HG03280 (cell line): ENCODE measurements around the gene MOB4.
"Not testable (repeated sequence)": the region's sequence is repeated elsewhere in the genome, so short reads cannot be mapped to it uniquely, and the experiment has no call there.

Source experiments
- ATAC-seq: cut with Tn5 transposase; IDR thresholded peaks from one replicate; pipeline ENCODE4 v1.9.1; 2021; ENCODE audit warnings: mild to moderate bottlenecking, moderate library complexity; ENCODE audit not compliant: unreplicated experiment

MOB4 gene

DNA sequence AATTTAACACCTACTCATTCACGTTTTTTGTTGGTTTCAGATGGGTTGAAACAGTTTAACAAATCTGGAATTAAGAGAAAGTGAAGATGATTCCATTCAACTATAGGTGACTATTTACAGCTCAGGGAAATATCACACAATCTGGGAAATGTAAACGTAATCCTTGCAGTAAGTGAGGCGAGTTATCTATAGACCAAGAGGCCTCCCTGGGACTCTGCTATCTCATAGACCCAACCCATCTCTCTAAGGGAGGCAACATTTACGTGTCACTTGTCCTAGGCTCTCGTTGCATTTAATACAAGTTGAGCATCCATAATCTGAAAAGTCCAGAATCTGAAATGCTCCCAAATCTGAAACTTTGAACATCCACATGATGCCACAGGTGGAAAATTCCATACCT lies 2.0 kb upstream of the MOB4 start:
- ATAC-seq = no peak

DNA sequence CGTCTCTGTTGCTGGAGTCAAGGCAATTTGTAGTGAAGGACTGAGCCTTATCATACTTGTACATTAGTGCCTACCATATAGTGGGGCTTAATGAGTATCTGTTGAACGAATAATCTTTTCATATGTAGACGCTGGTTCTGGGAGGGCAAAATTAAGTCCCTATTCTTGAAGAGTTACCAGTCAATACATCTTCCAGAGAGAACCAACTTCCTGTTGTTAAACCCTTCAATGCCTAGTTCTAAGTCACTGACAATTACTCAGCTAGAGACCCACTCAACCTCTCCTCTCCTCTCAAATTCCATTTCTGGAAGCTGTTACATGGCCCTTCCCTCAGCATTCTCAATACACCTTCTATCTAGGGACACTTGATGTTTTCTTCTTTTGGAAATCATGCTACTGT lies 1.1 kb upstream of the MOB4 start:
- no peak for ATAC-seq

DNA sequence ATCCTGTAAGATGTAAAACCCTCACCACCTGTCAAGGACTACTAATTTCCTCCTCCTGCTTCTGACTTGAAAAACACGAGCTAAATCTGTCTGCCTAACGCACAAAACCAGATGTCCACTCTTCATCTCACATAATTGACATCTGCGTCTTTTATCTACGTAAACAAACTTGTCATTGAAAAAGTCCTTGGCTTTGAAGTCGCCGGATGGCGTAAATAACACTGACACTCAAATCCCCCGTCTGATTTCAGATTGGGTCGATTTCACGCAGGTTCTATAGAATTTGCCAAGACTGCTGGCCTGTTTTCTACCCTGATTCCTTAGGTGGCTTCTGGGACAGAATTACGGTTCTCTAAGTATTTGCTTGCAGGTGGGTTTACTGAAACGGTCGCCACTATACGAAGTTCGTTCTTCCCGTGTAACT lies 539 bp upstream of the MOB4 start:
- ATAC-seq = peak; percentile 5

- ATAC-seq = no peak
Measured at GRCh38 chr2:197516393-197516761, 511 bp downstream of the MOB4 start.

- no peak for ATAC-seq
Measured at GRCh38 chr2:197517150-197517549, 1.3 kb downstream of the MOB4 start.

DNA sequence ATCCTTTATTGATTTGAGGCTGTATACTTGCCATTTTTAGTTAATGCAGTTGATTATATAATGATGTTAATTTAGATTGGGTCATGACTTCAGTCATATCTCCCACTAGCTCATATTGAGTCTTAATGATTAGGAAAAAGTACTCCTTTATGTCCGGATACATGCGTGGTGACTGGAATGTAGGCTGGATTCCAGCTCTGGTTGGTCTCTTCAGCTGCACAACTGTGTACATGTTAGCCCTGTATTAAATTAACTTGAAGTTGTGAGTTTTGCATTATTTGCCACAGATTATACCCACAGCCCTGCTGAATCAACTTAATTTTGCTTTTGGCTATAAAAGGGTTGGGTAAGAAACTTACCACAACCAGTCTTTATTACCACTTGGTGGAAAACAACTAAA lies 22.5 kb downstream of the MOB4 start:
- no peak for ATAC-seq

GRCh38 chr2:197539734-197540133 lies 23.9 kb downstream of the MOB4 start:
- ATAC-seq = no peak

DNA sequence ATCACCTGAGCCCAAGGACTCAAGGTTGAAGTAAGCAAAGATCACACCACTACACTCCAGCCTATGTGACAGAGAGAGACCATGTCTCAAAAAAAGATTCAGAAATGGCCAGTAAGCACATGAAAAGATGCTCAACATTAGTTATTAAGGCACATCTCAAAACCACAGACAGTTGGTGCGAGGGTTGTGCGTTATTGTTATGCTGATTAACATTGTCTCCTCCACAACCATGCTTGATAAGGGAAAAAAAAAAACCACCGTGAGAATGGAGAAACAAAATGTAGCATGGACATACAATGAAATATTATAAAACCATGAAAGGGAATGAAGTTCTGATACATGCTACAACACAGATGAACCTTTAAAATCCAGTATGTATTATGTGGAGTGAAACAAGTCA lies 27.3 kb downstream of the MOB4 start:
- no peak for ATAC-seq

DNA sequence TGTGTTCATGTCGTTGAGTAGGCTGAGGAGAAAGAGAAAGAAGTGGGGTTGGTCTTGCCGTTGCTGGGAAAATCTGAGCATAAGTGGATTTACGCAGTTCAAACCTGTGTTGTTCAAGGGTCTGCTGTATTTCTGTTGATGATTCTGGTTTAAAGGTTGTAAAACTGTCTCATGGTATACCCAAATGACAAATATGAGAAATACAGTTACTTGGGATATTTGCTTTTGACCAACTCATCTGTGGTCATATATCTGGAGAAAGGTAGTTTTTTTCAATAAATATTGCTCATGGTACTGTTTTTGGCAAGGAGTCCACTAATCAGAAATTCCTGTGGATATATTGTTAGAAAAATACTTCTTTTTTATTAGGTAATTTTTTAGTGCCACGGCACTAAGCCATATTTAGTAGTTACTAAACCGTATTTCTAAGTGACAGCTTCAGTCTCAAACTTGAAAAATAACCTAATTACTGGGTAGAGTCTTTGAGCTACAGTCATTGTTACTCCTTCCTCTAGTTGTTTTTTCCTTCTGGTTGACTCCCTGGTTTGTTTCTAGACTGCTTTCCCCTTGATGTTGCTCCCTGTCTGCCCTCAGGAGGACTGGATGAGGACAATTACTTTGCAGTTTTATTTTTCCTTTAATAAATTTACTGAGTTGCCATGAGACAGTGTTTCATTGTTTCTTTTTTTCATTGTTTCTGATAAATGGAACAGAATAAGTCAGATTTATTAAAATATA lies 31.5 kb downstream of the MOB4 start:
- ATAC-seq = no peak

DNA sequence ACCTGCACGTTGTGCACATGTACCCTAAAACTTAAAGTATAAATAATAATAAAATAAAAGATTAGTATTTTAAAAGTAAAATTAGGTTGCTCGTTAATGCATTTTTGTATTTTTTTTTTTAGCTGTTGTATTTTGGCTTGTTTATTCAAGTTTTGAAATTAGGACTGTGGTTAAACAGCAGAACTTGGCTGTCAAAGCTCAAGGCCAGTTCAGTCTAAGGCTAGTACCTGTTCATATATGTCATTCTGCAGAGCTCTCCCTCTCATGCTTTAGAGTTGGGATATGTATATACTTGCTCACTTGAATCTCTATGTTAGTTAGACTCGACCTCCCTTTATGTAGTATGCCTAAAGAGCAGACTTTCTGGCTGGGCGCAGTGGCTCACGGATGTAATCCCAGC lies 32.7 kb downstream of the MOB4 start:
- ATAC-seq = no peak

GRCh38 chr2:197551260-197551659 lies 35.4 kb downstream of the MOB4 start:
- ATAC-seq = not testable (repeated sequence)

DNA sequence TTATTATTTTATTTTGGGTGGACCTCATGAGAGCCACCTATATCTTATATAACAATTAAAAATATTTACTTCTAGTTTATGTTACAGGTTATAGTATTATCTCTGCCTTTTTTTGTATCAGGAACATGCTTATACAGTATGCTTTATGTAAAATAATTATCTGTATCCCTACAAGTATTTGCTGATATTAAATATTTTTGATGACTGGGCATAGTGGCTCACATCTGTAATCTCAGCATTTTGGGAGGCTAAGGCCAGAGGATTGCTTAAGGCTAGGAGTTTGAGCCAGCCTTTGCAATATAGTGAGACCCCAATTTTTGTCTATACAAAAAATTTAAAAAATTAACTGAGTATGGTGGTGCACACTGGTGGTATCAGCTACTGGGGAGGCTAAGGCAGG lies 39.6 kb downstream of the MOB4 start:
- ATAC-seq = no peak

DNA sequence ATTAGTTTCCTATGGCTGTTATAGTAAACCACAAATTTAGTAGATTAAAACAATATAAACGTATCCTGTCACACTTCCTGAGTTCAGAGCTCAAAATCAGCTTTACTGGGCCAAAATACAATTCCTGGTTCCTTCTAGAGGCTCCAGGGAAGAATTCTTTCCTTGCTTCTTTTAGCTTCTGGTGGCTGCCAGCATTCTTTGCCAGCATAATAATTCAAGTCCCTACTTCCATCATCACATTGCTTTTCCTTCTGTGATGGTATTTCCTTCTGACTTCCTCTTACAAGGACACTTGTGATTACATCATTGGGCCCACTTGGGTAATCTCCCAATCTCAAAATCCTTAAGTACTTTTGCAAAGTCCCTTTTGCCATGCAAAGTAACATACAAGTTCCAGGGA lies 40.6 kb downstream of the MOB4 start:
- ATAC-seq = no peak

GRCh38 chr2:197558393-197558792 lies 42.5 kb downstream of the MOB4 start:
- no peak for ATAC-seq

GRCh38 chr2:197559681-197560080 lies 43.8 kb downstream of the MOB4 start:
- no peak for ATAC-seq

- ATAC-seq = no peak
Measured at GRCh38 chr2:197560146-197560665, 44.3 kb downstream of the MOB4 start.

- ATAC-seq = no peak
Measured at GRCh38 chr2:197571627-197572271, 55.9 kb downstream of the MOB4 start.

GRCh38 chr2:197573608-197574007 lies 57.7 kb downstream of the MOB4 start:
- no peak for ATAC-seq

GRCh38 chr2:197575987-197576386 lies 60.1 kb downstream of the MOB4 start:
- no peak for ATAC-seq

DNA sequence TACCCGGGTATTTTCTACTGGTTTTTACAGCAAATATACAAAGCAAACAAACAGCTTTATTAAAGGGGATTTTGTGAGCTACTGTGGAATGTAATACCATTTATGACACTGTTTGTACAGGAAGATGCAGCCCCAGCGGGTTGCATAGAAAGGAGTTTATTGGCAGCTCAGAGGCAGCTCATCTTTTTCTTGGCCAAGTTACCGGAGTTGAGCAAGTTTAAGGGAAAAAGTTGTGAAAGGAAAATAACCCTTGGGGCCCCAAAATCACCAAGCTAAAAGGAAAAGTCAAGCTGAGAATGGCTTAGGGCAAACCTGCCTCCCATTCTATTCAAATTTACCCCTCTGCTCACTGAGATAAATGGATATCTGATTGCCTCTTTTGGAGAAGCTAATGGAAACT lies 60.8 kb downstream of the MOB4 start:
- no peak for ATAC-seq

GRCh38 chr2:197577446-197577845 lies 61.6 kb downstream of the MOB4 start:
- no peak for ATAC-seq

GRCh38 chr2:197578294-197578693 lies 62.4 kb downstream of the MOB4 start:
- not testable (repeated sequence) for ATAC-seq
